ENCODE measurements around the gene SLC25A15. TPM values are rescaled to one million over a fixed set of nuclear protein-coding genes. Genes with fewer than 3 reads are reported as not detected.
"Not testable (repeated sequence)": the region's sequence is repeated elsewhere in the genome, so short reads cannot be mapped to it uniquely, and the experiment has no call there.

The SLC25A15 gene
- total RNA-seq, 1 experiment from 2014 or later: 39.0 TPM

DNA sequence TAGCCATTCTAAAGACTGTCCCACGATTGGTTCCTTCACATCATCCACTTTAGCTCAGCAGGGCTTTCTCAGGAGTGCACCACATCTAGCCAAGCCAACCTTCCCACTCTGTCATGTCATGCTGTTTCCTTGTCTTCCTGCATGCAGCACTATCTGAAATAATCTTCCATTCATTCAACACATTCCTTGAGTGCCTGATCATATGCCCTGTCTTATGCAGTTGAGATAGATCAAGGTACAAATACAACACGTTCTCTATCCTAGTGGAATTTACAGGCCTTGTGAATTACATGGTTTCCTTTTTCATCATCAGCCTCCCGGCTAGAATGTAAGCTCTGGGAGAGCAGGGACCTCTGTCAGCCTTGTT lies 11.6 kb upstream of the SLC25A15 start:
- DNase-seq (ENCODE audit: low read depth, low spot score): peak; percentile 50
- in situ Hi-C loops (cut with HindIII; ENCODE audit: low pct_unique_long_range_greater_than_20kb, low sequenced_read_pairs): no loop called here

DNA sequence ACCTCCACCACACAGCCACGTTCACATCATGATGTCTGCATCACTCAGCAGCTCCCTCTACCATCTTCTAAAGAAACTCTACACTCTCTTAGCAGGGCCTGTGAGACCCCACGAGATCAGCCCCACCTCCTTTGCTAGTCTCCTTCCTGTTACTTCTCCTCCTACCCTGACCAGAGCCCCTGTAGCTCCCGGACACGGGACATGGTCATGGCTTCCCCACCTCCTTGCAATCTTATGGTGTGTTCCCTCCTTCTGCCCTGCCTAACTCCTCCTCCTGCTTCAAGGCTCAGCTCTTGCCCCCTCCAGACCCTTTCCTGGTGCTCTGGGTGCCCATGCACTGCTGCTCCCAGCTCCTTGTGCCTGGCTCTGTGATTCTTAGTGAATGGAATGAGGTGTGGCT lies 10.4 kb upstream of the SLC25A15 start:
- DNase-seq (ENCODE audit: low read depth, low spot score): no peak
- in situ Hi-C loops (cut with HindIII; ENCODE audit: low pct_unique_long_range_greater_than_20kb, low sequenced_read_pairs): no loop called here

DNA sequence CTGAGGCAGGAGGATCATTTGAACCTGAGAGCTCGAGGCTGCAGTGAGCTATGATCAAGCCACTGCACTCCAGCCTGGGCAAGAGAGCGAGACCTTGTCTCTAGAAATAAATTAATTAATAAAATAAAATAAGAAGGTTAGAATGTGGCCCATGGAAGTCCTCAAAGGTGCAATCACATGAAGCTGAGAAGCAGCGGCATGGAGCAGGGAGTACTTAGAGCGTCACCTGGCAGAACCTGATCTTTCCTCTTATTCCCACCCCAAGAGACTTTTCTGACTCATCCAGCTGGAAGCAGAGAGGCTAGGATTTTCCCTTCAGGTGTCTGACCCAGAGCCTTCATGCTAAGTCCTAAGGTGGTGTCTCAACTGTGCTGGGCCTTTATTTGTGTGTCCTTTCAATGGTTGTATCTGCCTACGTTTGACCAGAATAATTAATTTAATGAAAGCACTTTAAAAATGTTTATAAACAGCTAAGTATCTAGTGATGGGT lies 9.6 kb upstream of the SLC25A15 start:
- in situ Hi-C loops (cut with HindIII; ENCODE audit: low pct_unique_long_range_greater_than_20kb, low sequenced_read_pairs): no loop called here
- DNase-seq (ENCODE audit: low read depth, low spot score): no peak

DNA sequence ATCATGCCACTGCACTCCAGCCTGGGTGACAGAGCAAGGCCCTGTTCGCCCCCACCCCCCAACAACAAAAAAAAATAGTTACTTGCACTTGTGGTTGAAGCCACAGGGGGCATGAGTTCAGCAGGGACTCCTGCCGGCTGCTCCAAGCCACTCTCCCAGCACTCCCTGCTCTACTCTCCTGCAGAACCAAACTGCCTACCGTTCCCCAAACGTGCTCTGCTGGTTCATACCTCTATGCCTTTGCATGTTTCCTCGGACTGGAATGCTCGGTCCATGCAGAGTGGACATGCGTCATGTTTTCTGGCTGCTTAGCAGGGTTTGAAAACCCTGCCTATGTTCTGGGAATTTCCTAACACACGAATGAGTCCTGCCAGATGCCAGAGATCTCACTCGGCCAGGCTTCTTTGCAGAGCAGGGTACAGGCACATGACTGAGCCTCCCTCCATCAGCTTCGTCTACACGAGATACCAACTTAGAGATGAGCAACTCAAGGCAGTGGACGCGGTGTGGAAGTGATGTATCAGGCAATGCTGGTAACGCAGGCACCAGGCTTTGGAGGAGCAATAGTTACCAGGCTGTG lies 8.5 kb upstream of the SLC25A15 start:
- DNase-seq (ENCODE audit: low read depth, low spot score): peak; percentile 45
- in situ Hi-C loops (cut with HindIII; ENCODE audit: low pct_unique_long_range_greater_than_20kb, low sequenced_read_pairs): no loop called here

DNA sequence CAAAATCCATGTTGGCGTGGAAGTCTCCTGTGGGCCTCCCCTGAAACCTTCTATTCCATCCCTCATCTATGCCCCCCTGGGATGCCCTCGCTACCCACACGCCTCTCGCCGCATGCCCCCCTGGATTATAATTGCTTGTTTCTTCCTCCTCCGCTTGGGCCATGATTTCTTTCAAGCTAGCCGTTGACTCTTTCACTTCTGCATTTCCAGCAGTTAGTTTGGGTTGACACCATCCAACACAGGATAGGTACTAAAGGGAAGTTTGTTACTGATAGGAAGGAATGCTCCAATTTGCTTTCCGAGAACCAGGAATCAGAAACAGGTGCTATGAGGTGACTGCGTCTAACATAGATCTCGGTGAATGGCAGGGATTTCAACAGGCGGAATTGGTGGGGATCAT lies 7.7 kb upstream of the SLC25A15 start:
- in situ Hi-C loops (cut with HindIII; ENCODE audit: low pct_unique_long_range_greater_than_20kb, low sequenced_read_pairs): no loop called here

DNA sequence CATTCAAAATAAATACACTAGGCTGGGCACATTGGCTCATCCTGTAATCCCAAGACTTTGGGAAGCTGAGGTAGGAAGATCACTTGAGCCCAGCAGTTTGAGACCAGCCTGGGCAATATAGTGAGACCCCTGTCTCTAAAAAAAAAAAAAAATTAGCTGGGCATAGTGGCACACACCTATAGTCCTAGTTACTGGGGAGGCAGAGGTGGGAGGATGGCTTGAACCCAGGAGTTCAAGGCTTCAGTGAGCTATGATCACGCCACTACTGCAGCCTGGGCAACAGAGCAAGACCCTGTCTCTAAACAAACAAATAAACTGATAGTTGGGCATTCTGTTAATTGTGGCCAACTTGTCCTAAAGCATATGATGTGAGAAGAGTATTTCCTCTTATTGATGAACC lies 6.4 kb upstream of the SLC25A15 start:
- in situ Hi-C loops (cut with HindIII; ENCODE audit: low pct_unique_long_range_greater_than_20kb, low sequenced_read_pairs); DNase-seq (ENCODE audit: low read depth, low spot score): not testable (repeated sequence)

More for the DNA sequence above, 7.7 kb upstream of the SLC25A15 start:
- no peak for DNase-seq (ENCODE audit: low read depth, low spot score)

DNA sequence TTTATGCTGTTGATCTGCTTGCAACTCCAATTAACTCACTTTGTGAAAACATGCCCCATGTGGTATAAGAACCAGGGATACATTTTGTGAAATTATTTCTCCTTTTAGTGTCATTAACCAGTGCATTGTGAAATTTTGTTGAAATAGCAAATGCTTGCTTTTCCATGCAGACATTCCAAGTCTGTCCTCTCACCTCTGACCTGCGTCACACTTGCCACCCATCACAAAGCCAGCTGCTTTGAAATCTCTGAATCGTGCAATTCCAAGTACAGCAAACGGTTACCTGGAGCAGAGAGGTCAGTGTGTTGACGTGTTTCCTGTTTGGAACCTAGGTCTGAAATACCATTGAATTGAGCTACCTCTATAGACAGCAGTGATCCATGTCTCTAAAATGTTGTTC lies 4.9 kb upstream of the SLC25A15 start:
- no peak for DNase-seq (ENCODE audit: low read depth, low spot score)
- in situ Hi-C loops (cut with HindIII; ENCODE audit: low pct_unique_long_range_greater_than_20kb, low sequenced_read_pairs): no loop called here

DNA sequence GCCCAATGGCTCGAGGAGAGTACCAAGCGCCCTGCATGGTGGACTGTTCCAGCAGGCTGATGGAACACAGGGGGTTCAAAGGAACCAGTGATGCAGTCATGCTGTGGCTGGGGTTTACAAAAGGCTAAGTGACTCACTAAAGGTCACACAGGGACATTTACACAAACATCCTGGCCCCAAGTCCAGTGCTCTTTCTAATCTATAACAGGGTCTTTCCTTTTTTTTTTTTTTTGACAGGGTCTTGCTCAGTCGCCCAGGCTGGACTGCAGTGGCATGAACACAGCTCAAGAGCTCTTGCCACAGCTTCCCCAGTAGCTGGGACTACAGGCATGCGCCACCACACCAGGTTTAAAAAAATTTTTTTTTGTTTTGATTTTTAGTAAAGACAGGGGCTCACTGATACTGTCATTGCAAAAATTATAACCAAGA lies 2.8 kb upstream of the SLC25A15 start:
- in situ Hi-C loops (cut with HindIII; ENCODE audit: low pct_unique_long_range_greater_than_20kb, low sequenced_read_pairs): no loop called here
- DNase-seq (ENCODE audit: low read depth, low spot score): peak; percentile 4

DNA sequence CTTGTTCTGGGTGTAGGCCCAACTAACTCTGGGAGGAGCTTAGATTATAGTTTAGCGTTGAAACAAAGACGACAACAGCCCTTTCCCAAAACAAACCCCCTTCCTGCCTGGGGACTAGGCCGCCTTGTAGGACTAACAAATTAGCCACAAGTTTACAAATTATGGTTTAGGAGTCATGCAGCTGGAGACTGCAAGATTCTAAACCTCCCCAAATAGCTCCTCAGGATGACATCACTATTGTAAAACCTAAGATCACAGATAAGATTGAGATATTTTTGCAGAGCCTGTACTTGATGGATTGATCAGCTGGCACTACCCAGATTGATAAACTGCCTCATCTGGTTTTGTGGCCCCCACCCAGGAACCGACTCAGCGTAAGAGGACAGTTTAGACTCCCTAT lies 2.3 kb upstream of the SLC25A15 start:
- in situ Hi-C loops (cut with HindIII; ENCODE audit: low pct_unique_long_range_greater_than_20kb, low sequenced_read_pairs): no loop called here
- DNase-seq (ENCODE audit: low read depth, low spot score): no peak

DNA sequence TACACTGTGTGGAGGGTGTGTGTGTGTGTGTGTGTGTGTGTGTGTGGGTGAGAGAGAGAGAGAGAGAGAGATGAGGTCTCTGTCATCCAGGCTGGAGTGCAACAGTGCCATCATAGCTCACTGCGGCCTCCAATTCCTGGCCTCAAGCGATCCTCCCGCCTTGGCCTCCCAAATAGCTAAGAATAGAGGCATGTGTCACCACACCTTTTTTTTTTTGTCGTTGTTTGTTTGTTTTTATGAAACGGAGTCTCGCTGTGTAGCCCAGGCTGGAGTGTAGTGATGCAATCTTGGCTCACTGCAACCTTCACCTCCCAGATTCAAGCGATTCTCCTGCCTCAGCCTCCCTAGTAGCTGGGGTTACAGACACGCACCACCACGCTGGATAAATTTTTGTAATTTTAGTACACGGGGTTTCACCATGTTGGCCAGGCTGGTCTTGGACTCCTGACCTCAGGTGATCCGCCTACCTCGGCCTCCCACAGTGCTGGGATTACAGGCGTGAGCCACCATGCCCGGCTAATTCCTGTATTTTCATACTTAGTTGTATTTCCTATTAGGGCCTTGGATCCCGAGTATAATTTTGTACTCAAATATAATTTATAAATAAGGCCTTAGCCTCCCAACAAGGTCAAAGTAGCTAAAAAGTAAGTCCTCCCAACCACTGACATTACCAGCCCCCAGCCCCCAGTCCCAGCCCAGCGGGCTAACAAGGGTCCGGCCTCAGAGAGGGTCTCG lies 704 bp upstream of the SLC25A15 start:
- DNase-seq (ENCODE audit: low read depth, low spot score); in situ Hi-C loops (cut with HindIII; ENCODE audit: low pct_unique_long_range_greater_than_20kb, low sequenced_read_pairs): not testable (repeated sequence)

DNA sequence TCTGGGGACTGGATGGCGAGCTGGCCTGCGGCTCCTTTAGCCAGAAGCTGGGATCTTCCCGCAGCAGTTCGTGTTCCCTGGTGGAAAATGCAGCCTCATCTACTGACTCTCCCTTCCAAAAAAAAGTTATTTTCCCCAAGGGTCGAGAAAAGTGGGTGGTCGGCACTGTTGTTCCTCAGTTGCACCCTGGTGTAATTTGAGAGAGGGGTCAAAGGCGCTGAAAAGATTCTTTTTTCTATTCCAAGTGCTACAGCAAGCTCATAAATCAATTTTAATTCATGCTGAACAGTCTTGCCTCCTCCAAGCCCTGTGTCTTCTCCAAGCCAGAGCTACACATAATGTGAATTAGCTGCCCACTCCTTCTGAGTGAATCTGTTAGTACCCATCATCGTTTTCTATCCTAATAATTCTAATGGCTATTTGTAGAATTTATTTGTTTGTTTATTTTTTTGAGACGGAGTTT lies 774 bp downstream of the SLC25A15 start:
- in situ Hi-C loops (cut with HindIII; ENCODE audit: low pct_unique_long_range_greater_than_20kb, low sequenced_read_pairs): no loop called here
- no peak for DNase-seq (ENCODE audit: low read depth, low spot score)

DNA sequence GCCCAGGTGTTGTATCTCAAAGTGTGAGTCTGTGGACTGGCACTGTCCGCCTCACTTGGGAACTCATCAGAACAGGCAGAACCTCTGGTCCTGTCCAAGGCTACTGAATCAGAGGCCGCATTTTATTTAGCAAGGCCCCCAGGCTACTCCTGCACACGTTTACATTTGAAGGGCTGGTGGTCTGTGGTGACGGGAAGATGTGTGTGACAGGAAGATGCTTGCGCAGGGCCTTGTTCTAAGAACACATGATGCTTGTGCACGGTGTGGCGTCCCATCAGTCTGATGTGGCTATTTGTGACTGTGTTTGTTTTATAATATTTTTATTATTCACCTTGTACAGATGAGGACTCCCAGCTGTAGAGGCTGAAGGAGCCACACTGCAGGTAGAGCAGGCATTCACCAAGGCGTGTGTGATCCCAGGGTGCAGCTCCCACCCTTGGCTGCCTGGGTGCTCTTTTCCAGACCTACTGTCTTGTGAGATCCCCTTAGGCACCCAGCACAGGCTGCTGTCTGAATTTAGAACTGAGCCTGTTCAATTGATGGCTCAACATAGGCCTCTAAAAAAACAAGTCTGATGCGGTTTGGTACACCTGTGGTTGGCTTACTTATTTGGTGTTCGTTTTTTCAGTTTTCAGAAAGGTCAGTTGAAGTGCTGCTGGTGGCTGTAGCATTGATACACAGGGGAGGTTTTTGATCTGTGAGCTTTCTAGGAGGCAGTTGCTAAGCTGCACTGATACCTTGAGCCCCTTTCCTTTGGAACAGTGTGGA lies 3.1 kb downstream of the SLC25A15 start:
- in situ Hi-C loops (cut with HindIII; ENCODE audit: low pct_unique_long_range_greater_than_20kb, low sequenced_read_pairs): no loop called here
- no peak for DNase-seq (ENCODE audit: low read depth, low spot score)

DNA sequence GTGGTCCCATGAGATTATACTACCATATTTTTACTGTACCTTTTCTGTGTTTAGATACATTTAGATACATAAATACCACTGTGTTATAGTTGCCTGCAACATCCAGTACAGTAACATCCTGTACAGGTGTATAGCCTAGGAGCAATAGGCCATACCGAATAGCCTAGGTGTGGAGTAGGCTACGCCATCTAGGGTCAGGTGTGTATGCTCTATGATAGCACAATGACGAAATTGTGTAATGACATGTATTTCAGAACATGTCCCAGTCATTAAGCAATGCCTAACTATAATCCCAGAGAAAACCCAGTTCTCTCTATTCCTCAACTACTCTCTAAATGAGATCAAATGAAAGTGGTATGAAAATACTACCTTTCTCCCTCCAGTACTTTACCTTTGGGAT lies 3.9 kb downstream of the SLC25A15 start:
- DNase-seq (ENCODE audit: low read depth, low spot score): no peak
- in situ Hi-C loops (cut with HindIII; ENCODE audit: low pct_unique_long_range_greater_than_20kb, low sequenced_read_pairs): no loop called here

DNA sequence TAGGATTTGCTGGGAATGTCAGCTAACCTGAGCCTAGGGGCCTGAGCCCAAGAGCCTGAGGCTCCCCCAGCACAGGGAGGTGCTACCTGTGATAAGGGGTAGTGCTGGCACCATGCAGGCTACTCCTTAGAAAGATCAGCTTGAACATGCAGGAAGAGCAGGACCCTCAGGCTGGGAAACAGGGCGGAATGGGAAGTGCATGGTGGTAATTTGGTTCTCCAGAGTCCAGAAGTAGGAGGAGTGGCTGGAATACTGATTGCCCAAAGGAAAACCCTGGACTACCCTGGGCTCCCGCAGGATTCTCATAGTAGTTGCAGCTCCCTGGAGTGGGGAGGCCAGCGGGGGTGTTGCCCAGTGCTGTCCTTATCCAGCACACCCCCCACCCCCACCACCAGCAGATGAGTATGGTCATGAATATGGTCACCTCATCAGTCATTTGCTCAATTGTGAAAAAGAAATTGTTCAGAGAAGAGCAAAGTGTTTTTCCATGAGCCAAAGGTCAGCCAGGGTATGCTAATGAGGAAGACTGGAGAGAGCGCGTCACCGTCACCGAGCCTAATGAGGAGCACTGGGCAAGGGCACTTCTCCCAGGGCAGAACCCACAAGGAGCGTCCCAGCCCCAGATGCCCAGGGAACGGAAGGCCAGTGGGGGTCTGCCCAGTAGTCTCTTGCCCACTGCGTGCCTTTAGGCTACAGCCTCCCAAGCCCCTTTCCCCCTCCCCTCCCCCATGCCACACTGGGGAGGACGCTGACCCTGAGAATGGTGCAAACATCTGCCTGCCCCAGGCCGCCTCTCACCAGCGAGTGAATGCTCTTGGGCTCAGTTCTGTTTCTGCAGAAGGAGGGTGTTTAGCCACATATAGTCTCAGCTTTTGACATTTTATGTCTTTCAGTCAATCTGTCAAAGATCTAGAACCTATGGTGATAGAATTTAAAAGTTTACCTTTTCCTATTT lies 5.3 kb downstream of the SLC25A15 start:
- no peak for DNase-seq (ENCODE audit: low read depth, low spot score)
- in situ Hi-C loops (cut with HindIII; ENCODE audit: low pct_unique_long_range_greater_than_20kb, low sequenced_read_pairs): no loop called here

DNA sequence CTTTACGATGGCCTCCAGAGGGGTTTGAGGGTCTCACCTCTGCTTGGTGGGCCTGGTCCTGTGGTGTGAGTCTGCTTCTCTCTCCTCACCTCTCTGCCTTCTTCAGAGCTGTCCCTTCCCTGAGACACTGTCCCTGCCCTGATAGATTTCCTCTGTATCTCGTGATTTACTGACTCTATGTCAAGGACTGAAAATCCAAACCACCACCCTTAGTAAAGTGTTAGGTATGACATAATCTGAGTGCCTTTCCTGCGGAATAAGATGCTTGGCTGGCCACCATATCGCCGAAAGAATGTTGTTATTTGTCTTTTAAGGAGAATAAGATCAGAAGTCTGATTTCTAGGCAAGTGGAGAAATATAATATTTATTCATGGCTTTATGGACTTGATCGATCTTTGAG lies 7.2 kb downstream of the SLC25A15 start:
- DNase-seq (ENCODE audit: low read depth, low spot score): no peak
- in situ Hi-C loops (cut with HindIII; ENCODE audit: low pct_unique_long_range_greater_than_20kb, low sequenced_read_pairs): no loop called here

DNA sequence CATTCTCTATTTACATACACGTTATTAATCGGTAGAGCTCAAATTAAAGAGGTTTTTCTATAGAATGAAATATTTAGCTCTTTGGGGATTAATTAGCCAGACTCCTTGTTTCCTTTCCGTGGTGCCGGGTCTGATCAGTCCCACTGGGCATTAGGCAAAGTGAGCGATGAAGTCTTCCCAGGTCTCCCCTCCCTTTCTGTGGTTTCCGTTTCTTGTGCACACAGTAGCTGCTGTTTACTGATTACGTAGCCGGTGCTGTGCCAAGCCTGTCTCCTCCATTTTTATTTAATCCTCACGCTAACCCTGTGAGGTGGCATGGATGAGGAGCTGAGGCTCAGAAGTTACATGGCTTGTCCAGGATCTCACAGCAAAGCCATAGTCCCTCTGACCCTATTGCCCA lies 9.0 kb downstream of the SLC25A15 start:
- in situ Hi-C loops (cut with HindIII; ENCODE audit: low pct_unique_long_range_greater_than_20kb, low sequenced_read_pairs): no loop called here
- DNase-seq (ENCODE audit: low read depth, low spot score): no peak

DNA sequence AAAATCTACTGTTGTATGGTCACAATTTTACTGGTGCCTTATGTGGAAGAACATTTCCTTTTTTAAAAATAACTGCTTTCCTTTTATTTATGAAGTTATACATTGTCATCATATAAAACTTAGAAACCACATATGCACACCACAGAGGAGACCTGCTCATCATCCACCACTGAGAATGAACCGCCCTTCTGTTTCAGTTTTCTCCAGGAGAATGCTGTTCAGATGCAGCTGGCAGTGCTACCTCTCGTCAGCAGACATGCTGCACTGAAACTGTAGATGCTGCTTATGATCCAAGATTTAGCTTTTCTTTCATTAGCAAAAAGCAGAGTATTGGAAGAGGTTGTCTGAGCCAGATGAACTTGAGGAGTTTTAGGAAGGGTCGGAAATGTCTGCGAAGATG lies 10.1 kb downstream of the SLC25A15 start:
- DNase-seq (ENCODE audit: low read depth, low spot score): no peak
- in situ Hi-C loops (cut with HindIII; ENCODE audit: low pct_unique_long_range_greater_than_20kb, low sequenced_read_pairs): no loop called here

DNA sequence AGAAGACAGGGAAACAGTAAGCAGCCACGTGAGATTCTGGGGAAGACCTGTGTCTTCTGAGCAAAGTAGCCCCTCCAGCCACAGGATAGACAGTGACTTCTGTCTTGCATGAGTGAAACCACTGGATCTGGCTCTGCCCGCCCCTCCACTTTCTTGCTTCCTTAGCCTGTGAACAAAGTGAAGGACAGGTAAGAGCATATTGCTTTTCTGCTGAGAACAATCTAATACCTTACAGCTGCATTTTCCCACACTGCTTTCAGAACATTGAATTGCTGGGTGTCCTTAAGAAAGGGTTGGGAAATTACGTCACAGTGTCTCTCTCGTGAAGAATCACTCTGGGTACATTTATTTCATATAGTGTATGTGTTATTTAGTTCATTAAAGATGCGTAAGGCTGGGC lies 11.1 kb downstream of the SLC25A15 start:
- in situ Hi-C loops (cut with HindIII; ENCODE audit: low pct_unique_long_range_greater_than_20kb, low sequenced_read_pairs): no loop called here
- no peak for DNase-seq (ENCODE audit: low read depth, low spot score)

Data from SK-MEL-5 (cell line).